Fibroblast of skin of left quadriceps (primary cell): ENCODE data around the gene KCTD18.

Experiments used
- DNase-seq, 2 experiments: peaks; one replicate each; pipeline ENCODE4 v3.0.0-alpha.2; 2013; ENCODE audit warnings: low read depth in 2 of 2

KCTD18 gene

DNA sequence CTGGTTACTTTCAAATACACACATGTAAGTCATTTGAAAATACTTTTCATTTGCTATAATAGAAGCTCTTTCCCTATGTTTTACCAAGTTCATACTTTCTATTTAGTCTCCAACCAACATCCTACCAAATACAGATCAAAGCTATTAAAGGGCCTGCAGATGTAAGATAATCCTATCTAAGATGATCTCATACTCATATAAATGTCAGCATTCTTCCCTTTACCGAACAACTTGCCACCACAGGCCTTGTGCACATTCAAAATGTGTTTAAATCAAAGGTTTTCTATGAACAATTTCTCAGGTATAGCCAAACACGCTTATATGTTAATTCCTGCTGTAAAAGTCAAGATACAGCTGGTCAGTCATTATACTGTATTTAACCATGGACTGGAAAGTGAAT is 23.3 kb downstream of the KCTD18 start:
- DNase-seq, result no peak

DNA sequence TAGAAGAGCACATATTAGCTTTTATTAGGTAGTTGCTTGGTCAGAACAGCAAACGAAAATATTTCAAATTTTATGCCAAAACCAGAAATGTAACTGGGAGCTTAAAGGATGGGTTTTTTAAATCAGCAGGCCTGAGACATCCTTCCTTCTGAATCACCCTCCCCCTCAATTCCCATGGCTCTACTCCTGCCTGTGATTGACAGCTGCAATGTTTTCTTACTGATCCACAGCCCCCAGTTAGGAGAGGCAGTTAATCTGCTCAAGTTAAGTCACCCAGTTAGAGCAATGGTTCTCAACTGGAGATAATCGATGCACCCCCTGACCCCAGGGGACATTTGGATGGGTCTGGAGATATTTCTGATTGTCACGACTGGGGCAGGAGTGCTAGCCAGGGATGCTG is 24.9 kb downstream of the KCTD18 start:
- DNase-seq, result no peak

DNA sequence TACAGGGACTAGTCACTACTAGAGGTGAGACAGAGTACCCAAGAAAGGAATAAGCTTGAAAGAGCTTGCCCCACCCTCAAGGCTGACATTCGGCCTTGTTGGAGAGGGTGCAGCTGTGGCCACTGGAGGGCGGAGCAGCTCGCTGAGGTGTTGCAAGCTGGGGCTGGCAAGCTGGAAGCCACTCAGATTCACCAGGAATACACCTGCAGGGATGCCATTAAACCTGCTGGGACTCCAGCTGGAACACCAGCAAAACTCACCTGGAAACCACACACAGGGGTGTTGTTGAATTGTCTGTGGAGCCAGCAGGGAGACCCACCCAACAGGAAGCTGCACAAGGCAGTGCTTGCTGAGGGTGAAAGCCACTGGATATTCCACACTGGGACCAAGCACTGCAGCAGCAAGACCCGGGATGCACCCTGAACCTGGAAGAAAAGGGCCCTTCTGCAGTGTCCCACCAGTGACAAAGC is 26.1 kb downstream of the KCTD18 start:
- no peak for DNase-seq

DNA sequence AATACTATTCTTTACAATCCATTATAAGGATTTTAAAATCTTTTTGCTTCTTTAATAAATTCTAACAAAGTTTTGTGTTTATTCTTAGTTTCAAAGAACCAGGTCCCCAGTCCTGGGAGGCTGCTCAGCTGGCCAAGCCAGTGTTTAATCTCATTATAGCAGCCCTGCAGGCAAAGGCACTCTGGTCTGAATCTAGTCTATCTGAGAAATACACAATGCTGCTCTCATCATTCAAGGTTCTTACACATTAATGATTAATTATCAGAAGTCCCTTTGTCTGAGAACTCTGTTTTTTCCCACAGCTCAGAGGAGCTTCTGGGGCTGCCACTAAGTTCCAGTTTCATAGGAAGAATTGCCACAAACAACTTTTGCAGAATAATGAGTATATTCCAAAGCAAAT is 27.7 kb downstream of the KCTD18 start:
- no peak for DNase-seq

DNA sequence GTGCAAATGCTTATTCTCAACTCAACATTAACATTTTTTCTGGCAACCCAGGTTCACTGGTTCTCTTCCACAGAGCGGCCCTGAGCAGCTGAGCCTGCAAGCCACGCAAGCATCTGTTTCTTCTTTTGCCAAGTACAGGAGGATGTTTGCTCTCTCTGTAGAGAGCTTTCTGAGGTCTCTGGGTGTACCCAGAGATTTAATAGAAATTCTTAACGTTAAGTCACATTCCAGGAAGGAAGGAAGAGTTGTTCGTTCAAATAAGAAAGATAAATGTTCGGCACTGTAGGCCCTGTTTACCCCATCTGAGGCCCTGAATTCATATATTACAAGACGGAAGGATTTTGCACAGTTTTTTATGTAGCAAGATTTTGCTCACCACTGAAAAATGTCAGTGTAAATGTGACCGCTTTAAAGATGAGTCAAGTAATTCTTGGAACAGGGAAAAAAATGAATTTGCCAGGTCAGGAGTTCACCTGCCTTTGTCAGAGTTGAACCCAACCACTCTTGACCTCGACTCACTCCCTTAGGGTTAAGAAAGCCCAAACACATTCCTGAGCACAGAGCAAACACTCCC is 30.1 kb downstream of the KCTD18 start:
- DNase-seq, result peak; percentile 45 to 50

DNA sequence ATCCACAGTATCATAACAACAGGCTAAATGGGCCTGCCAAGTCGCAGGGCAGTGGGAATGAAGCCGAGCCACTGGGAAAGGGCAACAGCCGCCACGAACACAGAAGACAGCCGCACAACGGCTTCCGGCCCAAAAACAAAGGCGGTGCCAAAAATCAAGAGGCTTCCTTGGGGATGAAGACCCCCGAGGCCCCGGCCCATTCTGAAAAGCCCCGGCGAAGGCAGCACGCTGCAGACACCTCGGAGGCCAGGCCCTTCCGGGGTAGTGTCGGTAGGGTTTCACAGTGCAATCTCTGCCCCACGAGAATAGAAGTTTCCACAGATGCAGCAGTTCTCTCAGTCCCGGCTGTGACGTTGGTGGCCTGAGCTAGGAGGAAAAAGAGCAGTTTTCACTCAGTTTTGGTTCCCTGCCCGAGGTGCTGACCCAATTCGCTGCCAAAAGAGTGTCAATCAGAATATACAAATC is 32.2 kb downstream of the KCTD18 start:
- no peak for DNase-seq

DNA sequence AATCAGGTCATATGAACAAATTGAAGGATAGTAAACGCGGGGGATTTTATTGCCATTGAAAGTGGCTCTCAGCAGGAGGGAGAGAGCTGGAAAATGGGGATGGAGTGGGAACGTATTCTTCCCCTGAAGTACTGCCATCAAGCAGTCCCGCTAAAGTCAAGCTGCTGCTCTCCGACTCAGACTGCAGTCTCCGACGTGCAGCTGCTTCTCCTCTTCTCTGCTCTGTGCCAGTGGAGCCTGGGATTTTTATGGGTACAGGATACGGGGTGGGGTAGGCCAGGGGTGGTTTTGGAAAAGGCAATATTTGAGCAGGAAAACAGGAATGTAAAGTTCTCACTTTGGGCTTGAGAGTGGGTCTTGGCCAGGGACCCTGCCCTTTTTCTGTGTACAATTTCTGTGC is 33.0 kb downstream of the KCTD18 start:
- no peak for DNase-seq

DNA sequence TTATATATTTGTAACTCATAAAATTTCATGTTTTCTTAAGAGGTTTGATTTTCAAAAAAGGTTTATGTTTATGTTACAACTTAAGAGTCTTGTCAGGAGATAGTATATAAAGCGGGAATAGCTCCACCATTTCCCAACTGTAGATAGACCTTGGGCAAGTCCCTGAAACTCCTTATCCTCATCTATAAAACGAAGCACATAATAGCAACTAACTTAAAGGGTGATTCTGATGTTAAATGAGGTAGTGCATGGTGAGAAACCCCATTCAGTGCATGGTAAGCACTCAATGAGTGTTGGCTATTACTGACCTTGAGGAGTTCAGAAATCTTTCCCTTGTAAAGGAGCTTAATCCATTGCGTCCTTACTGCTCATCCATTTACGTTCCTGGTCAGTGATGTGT is 34.1 kb downstream of the KCTD18 start:
- DNase-seq, result no peak

DNA sequence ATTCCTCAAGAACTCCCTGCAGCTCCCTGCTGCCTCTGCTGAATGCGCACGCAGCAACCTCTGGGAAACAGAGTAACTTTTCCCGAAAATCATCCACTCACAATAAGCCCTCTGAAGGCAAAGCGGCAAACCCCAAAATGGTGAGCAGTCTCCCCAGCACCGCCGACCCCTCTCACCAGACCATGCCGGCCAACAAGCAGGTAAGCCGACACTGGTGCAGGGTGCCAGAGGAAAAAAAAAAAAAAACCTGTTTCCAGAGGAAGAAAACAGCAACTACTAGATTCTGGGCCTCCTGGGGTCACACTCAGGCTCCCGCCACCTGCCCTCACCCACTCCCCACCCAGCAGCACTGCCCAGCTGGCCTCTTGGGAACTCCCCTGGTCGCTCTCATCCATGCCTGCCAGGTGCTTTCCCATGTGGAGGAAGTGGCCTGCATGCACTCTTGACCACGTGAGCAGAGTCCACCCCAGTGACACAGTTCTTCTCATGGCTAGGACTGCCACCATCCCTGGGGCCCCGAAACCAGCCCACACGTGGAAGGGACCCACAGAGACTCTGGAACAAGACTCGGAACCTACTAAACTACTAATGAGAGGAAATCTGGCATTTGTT is 36.9 kb downstream of the KCTD18 start:
- no peak for DNase-seq

DNA sequence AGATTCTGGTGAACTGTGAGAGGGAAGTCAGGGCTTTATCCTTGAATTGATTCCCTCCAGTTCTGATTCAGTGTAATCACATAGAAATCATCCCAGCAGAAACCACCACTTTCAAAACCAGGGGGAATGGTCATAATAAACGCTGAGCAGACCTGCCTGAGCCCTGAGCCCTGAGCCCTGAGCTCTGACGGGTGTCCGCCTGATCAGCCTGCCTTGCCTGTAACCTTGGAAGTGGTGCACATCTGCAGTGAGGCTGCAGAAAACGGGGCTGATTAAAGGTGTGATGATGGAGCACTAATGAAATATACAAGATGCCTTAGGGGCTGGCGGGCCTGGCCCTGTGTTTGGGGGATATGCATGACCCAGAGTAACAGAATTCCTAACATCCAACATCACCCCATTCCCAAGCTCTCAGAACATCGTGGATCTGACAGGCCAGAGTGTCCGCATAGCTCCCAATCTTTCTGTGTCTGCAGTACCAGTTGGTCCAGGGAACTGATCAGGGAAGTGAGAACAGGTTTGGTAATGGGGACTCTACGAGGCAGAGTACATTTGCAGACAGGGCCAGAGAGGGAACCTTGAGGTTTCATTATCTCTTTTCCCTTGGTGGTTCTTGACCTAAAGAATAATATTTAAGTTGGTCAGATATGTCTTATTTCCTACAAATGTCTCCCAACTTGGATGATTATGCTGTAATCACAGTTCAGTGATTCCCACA is 37.8 kb downstream of the KCTD18 start:
- DNase-seq, result no peak

DNA sequence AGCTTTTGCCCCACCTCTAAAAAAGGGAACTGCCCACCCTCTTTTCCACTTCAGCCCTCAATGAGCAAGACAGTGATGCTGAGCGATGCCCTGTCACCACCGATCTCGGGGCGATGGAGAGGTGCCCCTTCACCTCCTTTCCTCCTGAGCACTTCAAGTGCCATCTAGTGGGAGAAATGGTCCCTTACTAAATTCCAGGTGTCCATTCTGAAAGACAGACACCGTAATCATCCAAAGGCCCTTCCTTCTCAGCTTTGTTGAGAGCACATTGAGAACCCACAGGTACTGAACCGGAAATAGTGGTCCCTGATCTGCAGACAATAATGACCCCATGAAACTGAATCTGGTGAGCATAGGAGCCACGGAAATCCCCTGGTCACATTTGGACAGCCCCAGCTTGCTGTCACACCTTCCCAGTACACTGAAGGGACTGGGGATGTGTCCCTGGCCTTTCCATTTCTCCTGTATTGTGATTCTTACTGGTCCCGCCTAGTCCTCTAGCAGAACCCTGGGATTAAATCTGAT is 38.5 kb downstream of the KCTD18 start:
- DNase-seq, result no peak

DNA sequence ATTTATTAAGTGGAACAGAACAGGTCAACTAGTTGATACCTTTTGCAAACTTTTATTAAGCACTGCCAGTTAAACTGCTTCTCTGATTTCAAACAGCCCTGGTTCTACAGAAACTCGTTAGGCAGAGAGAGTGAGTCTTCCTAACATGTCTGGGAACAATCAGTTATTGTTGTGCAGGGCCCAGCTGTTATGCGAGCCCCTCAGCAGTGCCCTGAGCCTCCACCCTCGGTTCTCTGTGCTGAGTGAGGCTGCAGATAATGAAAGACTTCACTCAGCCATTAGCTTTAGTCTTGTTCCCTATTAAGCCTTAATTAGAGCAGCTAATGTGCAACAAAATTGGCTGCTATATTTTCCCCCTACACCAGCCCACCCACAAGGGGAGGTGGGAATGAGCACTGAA is 39.6 kb downstream of the KCTD18 start:
- no peak for DNase-seq

DNA sequence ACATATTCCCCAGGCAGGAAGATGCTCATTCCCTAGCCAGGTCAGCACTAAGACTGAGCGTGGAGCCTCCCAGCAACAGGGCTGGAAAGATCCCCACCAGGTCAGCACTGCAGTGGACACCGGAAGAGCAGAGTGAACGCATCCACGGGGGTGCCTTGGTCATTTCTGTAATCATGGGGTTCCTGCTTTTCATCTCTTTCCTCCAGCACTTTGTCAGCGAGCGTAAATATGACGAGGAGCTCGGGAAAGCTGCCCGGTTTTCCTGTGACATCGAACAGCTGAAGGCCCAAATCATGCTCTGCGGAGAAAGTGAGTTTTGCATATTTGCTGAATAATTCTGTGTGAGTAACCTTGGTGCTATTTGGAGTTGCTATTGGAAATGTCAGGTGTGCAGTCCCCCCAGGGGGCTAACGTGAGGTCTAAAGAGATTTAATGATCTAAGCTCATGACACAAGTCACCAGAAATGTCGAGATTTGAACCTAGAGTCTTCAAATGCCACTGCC is 40.1 kb downstream of the KCTD18 start:
- no peak for DNase-seq

DNA sequence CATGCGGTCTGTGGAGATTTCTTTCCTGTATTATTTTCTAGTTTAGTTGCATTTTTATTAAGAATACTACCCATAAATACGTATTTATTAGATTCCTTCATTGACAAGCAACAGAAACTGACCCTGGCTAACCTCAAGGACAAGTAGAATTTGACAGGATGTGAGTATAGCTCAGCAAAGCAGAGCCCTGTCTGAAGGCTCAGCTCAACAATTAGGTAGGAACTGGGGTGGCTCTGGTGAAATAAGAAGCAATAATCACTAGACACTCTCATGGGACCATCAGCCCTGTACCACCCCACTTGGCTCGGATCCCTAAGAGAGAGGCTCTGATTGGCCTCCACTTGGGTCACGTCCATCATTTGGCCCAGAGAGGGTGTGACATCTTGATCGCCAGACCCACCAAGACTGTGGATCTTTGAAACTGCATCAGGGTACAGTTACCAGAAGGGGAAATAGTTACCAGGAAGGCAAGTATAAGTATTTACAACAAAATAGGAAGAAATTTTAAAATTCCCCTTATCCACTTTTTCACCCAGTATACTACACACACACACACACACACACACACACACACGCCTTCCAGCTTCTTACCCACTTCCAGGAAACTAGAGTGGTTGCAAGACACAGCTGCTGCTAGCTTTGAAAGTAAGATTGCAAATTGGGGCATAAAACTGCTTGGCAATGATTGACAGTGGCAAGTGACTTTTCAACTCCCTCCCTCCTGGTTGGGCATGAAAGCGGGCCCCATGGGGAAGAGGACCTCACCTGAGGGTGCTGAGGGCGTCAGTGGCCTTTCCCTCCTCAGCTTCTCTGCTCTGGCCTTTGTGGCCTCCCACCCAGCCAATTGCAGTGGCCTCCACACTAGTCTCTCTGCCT is 41.8 kb downstream of the KCTD18 start:
- no peak for DNase-seq

DNA sequence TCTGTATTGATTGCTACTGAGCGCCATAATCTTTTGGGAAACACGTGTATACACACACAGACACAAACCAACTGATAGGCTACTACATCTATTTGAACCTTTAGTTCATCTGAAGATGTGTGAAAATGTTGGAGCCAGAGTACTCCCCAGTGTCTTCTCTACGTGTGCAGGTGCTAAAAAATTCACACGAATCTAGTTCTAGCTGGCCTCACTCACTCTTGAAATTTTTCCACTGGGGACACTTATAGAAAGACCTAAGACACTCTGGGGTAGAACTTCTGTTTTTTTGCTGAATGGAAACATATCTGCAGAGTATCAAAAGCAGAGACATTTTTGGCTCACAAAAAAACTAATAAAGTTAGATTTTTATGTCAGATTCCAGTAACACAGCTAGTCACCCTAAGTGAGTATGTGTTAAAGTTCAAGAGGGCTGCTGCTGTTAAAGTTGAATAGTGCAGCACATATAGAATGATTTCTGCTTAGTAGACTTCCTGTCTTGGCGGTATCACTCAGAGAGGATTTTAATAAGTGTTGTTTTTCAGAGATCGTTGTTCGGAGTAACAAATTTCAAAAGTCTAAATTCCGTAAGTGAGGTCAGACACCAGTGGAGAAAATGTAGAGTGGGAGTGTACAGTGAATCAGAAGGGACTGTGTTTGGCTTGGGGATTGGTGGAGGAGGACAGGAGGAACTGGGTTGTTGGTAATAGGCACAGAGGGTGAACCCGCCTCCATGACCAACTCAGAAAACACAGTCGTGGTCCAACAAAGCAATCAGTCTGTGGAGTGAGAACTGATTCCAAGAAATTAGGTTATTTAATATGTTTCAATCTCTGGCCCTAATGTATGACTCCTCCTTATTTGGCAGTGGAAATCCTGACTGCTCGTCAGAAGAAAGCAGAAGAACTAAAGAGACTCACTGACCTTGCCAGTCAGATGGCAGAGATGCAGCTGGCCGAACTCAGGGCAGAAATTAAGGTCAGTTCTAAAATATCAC is 43.1 kb downstream of the KCTD18 start:
- DNase-seq, result no peak

DNA sequence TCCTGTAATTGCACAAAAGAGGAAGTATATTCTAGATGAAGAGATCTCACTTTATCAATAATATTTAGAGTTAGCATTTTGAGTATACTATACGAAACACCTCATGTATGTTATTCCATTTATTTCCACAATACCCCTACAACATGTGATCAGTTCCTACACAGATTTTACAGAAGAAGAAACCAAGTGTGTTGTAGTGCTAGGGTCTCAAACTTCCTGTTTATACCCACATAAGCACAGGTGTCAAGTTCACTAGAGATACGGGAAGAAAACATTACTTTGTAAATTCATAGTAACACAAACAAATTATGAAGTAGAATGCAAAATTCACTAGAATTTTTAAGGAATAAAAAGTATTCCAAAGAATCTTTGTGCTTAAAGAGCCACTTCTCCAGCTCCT is 46.4 kb downstream of the KCTD18 start:
- no peak for DNase-seq

DNA sequence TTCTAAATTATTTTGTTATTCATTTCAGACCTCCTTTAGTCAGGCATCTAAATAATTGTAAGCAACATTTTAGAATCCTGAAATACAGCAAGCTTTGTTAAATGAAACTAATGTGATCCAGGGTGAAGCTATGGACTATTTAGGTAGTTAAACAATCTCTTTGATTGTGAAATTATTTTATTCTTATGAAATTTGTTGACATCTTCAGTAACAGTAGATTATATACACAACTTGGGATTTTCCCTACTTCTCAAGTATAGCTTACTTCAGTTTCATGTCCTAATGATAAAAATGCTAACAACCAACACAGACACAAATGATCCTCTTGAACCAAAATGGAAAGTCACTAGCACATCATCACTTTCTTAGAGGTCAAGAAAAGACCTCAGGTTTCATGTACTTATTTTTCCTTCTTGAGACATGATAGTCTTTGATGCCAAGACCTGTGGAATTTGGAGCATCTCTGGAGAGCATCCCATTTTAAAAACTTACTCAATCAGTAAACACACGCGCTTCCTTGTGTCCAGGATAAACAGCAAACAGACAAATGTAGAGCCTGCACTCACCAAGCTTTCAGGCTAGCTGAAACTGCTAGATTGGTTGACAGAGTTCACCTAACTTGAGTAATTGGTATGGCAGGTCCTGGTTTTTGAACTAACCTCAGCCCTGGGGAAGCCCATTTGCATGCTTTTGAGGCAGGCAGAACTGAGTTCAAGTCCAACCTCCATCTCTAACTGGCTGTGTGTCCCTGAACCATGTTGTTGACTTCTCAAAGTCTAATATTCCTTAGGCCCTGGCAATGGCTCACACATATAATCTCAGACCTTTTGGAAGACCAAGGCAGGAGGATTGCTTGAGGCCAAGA is 47.8 kb downstream of the KCTD18 start:
- no peak for DNase-seq

DNA sequence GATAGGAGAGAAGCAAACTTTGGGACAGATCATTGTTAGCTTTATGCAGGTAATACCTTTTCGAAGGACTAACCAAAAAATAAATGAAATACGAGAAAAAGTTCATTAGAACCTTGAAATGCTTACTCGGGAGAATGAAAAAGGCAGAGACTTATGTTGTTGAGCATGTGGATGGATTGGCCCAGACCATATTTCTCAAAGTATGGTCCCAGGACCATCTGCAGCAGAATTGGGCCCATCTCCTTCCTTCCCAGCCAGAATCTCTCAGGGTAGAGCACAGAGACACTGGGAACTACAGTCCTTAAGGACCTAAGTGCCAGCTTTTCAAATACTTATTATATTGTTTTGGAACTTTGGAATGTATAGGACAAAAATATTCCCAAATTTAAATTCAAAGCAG is 50.8 kb downstream of the KCTD18 start:
- no peak for DNase-seq

DNA sequence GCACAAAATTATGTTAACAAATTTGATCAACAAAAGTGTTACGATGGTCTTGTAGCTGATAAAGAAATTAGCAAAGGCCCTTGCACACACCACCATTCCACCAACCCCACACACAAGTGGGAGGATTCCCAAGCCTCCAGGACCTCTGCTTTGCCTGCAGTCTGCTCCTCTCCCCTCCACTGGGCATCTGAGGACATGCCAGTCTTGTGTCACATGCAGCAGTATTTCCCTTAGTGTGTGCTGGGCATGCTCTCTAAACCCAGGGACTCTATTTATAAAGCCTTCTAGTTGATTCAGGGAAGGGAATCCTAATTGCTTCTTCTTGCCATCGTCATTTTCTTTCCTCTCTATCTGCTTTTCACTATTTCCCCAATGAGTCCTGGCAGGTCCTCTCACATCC is 53.3 kb downstream of the KCTD18 start:
- DNase-seq, result no peak
